ENCODE results near the gene PRSS56.

DNA sequence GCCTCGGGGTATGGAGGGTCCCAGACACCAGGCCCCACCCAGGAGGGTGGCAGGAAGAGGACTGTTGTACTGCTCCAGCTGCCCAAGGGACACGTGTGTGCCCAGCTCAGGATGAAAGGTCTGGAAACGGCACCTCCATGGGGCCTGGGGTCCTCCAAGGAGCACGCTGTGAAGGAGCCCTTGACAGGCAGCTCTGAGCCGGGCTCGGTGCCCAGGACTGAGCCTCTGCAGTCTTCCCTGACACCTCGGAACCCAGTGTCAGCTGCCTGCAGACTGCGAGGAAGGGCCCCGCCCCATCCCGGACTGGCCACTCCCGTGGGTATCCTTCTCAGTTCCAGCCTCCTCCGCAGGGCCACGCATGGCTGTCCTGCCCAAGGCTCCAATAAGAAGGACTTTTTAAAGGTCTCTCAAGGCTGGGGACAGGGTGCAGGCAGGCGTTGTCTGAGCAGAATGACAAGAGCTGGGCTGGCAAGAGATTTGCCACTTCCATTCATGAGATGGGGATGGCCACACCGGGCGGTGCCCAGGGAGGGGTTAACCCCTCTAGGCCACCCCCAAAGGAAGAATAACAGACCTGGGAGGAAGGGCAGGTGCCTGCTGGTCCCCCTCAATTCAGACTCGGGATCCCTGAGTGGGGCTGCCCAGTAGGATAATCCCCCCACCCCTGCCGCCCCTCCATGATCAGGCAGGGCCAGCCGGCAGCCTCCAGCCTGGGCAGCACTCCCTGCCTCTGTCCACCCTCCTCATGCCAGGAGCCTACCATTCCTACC is 41.4 kb upstream of the PRSS56 start:
- TF ChIP-seq ZZZ3 (CRISPR knock-in tag; IDR thresholded peaks at IDR 0.05; ENCODE audit: borderline replicate concordance) = no peak
- TF ChIP-seq, protein P1, sequence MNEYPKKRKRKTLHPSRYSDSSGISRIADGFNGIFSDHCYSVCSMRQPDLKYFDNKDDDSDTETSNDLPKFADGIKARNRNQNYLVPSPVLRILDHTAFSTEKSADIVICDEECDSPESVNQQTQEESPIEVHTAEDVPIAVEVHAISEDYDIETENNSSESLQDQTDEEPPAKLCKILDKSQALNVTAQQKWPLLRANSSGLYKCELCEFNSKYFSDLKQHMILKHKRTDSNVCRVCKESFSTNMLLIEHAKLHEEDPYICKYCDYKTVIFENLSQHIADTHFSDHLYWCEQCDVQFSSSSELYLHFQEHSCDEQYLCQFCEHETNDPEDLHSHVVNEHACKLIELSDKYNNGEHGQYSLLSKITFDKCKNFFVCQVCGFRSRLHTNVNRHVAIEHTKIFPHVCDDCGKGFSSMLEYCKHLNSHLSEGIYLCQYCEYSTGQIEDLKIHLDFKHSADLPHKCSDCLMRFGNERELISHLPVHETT (CRISPR knock-in tag; conservative IDR thresholded peaks at IDR 0.05) = no peak
- TF ChIP-seq, protein P2, sequence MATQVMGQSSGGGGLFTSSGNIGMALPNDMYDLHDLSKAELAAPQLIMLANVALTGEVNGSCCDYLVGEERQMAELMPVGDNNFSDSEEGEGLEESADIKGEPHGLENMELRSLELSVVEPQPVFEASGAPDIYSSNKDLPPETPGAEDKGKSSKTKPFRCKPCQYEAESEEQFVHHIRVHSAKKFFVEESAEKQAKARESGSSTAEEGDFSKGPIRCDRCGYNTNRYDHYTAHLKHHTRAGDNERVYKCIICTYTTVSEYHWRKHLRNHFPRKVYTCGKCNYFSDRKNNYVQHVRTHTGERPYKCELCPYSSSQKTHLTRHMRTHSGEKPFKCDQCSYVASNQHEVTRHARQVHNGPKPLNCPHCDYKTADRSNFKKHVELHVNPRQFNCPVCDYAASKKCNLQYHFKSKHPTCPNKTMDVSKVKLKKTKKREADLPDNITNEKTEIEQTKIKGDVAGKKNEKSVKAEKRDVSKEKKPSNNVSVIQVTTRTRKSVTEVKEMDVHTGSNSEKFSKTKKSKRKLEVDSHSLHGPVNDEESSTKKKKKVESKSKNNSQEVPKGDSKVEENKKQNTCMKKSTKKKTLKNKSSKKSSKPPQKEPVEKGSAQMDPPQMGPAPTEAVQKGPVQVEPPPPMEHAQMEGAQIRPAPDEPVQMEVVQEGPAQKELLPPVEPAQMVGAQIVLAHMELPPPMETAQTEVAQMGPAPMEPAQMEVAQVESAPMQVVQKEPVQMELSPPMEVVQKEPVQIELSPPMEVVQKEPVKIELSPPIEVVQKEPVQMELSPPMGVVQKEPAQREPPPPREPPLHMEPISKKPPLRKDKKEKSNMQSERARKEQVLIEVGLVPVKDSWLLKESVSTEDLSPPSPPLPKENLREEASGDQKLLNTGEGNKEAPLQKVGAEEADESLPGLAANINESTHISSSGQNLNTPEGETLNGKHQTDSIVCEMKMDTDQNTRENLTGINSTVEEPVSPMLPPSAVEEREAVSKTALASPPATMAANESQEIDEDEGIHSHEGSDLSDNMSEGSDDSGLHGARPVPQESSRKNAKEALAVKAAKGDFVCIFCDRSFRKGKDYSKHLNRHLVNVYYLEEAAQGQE (IDR thresholded peaks at IDR 0.05; ENCODE audit: borderline replicate concordance in 1 of 2, low read depth in 1 of 2, low read length in 2 of 2) = no peak
- TF ChIP-seq, protein P3, sequence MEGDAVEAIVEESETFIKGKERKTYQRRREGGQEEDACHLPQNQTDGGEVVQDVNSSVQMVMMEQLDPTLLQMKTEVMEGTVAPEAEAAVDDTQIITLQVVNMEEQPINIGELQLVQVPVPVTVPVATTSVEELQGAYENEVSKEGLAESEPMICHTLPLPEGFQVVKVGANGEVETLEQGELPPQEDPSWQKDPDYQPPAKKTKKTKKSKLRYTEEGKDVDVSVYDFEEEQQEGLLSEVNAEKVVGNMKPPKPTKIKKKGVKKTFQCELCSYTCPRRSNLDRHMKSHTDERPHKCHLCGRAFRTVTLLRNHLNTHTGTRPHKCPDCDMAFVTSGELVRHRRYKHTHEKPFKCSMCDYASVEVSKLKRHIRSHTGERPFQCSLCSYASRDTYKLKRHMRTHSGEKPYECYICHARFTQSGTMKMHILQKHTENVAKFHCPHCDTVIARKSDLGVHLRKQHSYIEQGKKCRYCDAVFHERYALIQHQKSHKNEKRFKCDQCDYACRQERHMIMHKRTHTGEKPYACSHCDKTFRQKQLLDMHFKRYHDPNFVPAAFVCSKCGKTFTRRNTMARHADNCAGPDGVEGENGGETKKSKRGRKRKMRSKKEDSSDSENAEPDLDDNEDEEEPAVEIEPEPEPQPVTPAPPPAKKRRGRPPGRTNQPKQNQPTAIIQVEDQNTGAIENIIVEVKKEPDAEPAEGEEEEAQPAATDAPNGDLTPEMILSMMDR (CRISPR knock-in tag; IDR thresholded peaks at IDR 0.05) = no peak
- no peak for TF ChIP-seq REPIN1 (CRISPR knock-in tag; IDR thresholded peaks at IDR 0.05; ENCODE audit: borderline replicate concordance, low read depth)
- no peak for TF ChIP-seq SAFB2 (CRISPR knock-in tag; IDR thresholded peaks at IDR 0.05; ENCODE audit: borderline replicate concordance, low read depth)
- TF ChIP-seq RXRA (CRISPR knock-in tag; IDR thresholded peaks at IDR 0.05) = no peak
- no peak for TF ChIP-seq ZNF766 (CRISPR knock-in tag; IDR thresholded peaks at IDR 0.05; ENCODE audit: borderline replicate concordance)
- no peak for TF ChIP-seq NR2C2 (CRISPR knock-in tag; IDR thresholded peaks at IDR 0.05; ENCODE audit: borderline replicate concordance)
- TF ChIP-seq JUND (CRISPR knock-in tag; IDR thresholded peaks at IDR 0.05) = no peak
- TF ChIP-seq POLR2A (IDR thresholded peaks at IDR 0.05; ENCODE audit: insufficient read depth in 1 of 2, low read depth in 2 of 2, low read length in 2 of 2) = no peak
- no peak for TF ChIP-seq SYNCRIP (IDR thresholded peaks at IDR 0.05; ENCODE audit: insufficient read depth, low read depth, low read length)

Data from HepG2 (cell line).